ENCODE results near the gene PDE3A.
"Not testable (repeated sequence)": the region's sequence is repeated elsewhere in the genome, so short reads cannot be mapped to it uniquely, and the experiment has no call there.

The PDE3A gene

GRCh38 chr12:20372326-20373096, 4.2 kb downstream of the PDE3A start:
- in situ Hi-C loops (cut with HindIII; ENCODE audit: low sequenced_read_pairs), result no loop called here

- in situ Hi-C loops (cut with HindIII; ENCODE audit: low sequenced_read_pairs), result no loop called here
Measured at GRCh38 chr12:20374795-20375194, 6.5 kb downstream of the PDE3A start.

GRCh38 chr12:20375560-20375959, 7.2 kb downstream of the PDE3A start:
- in situ Hi-C loops (cut with HindIII; ENCODE audit: low sequenced_read_pairs), result no loop called here

- in situ Hi-C loops (cut with HindIII; ENCODE audit: low sequenced_read_pairs), result no loop called here
Measured at GRCh38 chr12:20376984-20377383, 8.6 kb downstream of the PDE3A start.

GRCh38 chr12:20377750-20378149, 9.4 kb downstream of the PDE3A start:
- in situ Hi-C loops (cut with HindIII; ENCODE audit: low sequenced_read_pairs), result no loop called here

GRCh38 chr12:20382117-20382516, 13.8 kb downstream of the PDE3A start:
- in situ Hi-C loops (cut with HindIII; ENCODE audit: low sequenced_read_pairs), result no loop called here

- in situ Hi-C loops (cut with HindIII; ENCODE audit: low sequenced_read_pairs), result no loop called here
Measured at GRCh38 chr12:20383612-20384011, 15.3 kb downstream of the PDE3A start.

- in situ Hi-C loops (cut with HindIII; ENCODE audit: low sequenced_read_pairs), result not testable (repeated sequence)
Measured at GRCh38 chr12:20384836-20385235, 16.5 kb downstream of the PDE3A start.

- in situ Hi-C loops (cut with HindIII; ENCODE audit: low sequenced_read_pairs), result no loop called here
Measured at GRCh38 chr12:20390846-20391245, 22.5 kb downstream of the PDE3A start.

- in situ Hi-C loops (cut with HindIII; ENCODE audit: low sequenced_read_pairs), result no loop called here
Measured at GRCh38 chr12:20392339-20392738, 24.0 kb downstream of the PDE3A start.

- in situ Hi-C loops (cut with HindIII; ENCODE audit: low sequenced_read_pairs), result no loop called here
Measured at GRCh38 chr12:20393707-20394106, 25.4 kb downstream of the PDE3A start.

GRCh38 chr12:20395791-20396550, 27.6 kb downstream of the PDE3A start:
- in situ Hi-C loops (cut with HindIII; ENCODE audit: low sequenced_read_pairs), result no loop called here

- in situ Hi-C loops (cut with HindIII; ENCODE audit: low sequenced_read_pairs), result no loop called here
Measured at GRCh38 chr12:20398686-20399085, 30.3 kb downstream of the PDE3A start.

GRCh38 chr12:20400003-20400402, 31.7 kb downstream of the PDE3A start:
- in situ Hi-C loops (cut with HindIII; ENCODE audit: low sequenced_read_pairs), result no loop called here

GRCh38 chr12:20403230-20403629, 34.9 kb downstream of the PDE3A start:
- in situ Hi-C loops (cut with HindIII; ENCODE audit: low sequenced_read_pairs), result no loop called here

GRCh38 chr12:20404576-20405346, 36.4 kb downstream of the PDE3A start:
- in situ Hi-C loops (cut with HindIII; ENCODE audit: low sequenced_read_pairs), result no loop called here

- in situ Hi-C loops (cut with HindIII; ENCODE audit: low sequenced_read_pairs), result no loop called here
Measured at GRCh38 chr12:20409607-20410377, 41.5 kb downstream of the PDE3A start.

GRCh38 chr12:20410734-20411133, 42.4 kb downstream of the PDE3A start:
- in situ Hi-C loops (cut with HindIII; ENCODE audit: low sequenced_read_pairs), result no loop called here

- in situ Hi-C loops (cut with HindIII; ENCODE audit: low sequenced_read_pairs), result no loop called here
Measured at GRCh38 chr12:20411345-20411744, 43.0 kb downstream of the PDE3A start.

- in situ Hi-C loops (cut with HindIII; ENCODE audit: low sequenced_read_pairs), result no loop called here
Measured at GRCh38 chr12:20415028-20415427, 46.7 kb downstream of the PDE3A start.

- in situ Hi-C loops (cut with HindIII; ENCODE audit: low sequenced_read_pairs), result no loop called here
Measured at GRCh38 chr12:20415641-20416040, 47.3 kb downstream of the PDE3A start.
